AG09319 (cell line): Measurements from ENCODE around the gene TKFC.
"Not testable (repeated sequence)": the region's sequence is repeated elsewhere in the genome, so short reads cannot be mapped to it uniquely, and the experiment has no call there.

Experiments
- DNase-seq: peaks from one replicate; pipeline ENCODE4 v3.0.0-alpha.2; 2010; ENCODE audit warnings: low read depth; ENCODE audit errors: extremely low read depth
- TF ChIP-seq, protein P1 (sequence below): IDR thresholded peaks from 2 replicates; pipeline ENCODE4 v1.5.1; 2011; ENCODE audit warnings: low read depth, mild to moderate bottlenecking, inconsistent platforms, low read length, moderate library complexity

TKFC gene

DNA sequence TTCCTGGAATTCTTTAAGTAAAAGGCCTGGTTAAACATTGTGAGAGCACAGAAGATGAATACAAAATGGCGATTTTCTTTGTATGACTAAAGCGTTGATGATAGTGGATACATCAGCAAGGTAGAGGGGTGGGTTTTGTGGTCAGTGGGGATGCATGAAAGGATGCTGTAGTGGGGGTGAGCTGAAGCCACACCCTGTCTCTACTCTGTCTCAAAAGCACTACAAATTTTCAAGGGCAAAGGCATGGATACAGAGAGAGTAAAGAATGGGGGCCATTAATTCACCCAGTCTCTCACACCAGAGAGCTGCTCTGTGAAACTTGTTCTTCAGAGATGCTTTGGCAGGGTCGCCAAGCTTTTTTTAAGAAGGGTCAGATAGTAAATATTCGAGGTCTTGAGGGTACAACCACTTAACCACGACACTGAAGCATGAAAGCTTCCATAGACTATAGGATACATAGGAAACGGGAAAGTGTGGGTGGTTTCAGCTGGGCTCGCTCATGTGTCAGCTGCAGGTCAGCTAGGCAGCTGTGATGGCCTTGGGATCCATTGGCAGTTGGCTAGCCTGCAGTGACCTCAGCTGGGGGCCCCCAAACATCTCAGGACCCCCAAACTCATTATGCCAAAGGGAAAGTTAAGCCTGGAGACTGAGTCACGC, 37.4 kb downstream of the TKFC start:
- TF ChIP-seq, protein P1, sequence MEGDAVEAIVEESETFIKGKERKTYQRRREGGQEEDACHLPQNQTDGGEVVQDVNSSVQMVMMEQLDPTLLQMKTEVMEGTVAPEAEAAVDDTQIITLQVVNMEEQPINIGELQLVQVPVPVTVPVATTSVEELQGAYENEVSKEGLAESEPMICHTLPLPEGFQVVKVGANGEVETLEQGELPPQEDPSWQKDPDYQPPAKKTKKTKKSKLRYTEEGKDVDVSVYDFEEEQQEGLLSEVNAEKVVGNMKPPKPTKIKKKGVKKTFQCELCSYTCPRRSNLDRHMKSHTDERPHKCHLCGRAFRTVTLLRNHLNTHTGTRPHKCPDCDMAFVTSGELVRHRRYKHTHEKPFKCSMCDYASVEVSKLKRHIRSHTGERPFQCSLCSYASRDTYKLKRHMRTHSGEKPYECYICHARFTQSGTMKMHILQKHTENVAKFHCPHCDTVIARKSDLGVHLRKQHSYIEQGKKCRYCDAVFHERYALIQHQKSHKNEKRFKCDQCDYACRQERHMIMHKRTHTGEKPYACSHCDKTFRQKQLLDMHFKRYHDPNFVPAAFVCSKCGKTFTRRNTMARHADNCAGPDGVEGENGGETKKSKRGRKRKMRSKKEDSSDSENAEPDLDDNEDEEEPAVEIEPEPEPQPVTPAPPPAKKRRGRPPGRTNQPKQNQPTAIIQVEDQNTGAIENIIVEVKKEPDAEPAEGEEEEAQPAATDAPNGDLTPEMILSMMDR = no peak
- DNase-seq = no peak

DNA sequence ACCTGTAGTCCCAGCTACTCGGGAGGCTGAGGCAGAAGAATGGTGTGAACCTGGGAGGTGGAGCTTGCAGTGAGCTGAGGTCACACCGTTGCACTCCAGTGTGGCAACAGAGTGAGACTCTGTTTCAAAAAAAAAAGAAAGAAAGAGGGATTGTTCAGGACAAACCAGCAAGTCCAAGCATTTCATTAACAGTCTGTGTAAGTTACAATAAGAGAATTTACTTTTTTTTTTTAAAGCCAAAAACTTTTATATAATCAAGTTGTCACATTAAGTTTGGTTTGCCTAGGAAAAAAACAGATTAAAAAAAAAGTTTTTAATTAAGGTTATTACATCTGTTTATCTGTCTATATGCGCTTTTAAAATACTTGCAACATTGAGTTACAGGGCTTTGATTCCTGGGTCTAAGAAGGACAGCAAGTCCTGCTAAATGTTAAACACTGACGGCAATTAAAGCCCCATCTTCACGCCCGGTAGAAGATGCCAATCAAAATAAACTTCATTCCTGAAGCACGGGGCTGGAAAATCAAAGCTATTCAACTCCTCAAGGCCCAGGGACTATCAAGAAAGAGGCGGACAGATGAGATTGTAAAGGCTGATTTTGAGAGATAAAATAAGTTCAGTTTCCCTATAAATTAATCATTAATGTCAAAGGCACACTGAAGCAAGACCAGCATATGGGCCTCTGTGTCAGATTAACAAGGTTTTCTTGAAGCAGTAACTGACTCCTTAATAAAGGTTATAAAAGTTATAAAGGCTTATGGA, 39.8 kb downstream of the TKFC start:
- TF ChIP-seq, protein P1 = no peak
- DNase-seq = no peak

DNA sequence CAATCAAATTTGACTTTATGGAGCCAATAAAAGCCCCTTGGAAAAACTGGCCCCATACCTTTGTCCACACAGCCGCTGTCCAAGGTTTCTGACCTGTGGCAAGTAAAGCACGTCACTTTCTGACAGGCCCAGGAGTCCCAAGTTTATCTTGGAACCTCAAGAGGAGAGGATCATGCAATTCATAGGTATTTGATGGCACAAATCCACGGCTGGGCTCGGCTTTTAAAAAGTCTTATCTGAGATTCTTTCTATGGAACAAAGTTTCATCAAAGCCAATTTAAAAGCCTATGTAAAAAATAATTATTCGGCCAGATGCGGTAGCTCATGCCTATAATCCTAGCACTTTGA, 42.7 kb downstream of the TKFC start:
- TF ChIP-seq, protein P1 = no peak
- DNase-seq = no peak

DNA sequence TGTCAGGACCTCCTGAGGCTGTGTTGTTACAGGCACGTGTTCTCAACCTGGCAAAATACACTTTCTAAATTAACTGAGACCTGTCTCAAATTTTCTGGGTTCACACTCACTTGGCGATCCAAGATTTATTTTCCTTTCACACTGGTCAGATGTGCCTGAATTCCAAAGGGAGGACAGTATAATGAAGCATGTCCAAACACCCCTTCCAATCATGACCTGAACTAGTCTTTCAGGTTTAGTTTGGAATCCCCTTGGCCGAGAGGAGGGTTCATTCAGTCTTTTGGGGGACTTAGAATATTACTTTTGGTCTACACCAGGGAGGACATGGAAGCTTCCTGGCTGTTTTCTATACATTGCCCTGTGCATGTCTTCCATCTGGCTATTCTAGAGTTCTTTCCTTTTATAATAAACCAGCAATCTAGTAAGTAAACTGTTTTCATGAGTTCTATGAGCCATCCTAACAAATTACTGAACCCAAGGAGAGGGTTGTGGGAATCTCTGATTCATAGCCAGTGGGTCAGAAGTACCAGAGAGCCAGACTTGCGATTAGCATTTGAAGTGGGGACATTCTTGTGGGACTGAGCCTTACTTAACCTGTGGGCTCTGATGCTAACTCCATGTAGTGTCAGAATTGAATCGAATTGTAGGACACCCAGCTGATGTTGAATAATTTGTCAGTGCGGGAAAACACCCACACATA, 44.6 kb downstream of the TKFC start:
- TF ChIP-seq, protein P1 = no peak
- DNase-seq = no peak

DNA sequence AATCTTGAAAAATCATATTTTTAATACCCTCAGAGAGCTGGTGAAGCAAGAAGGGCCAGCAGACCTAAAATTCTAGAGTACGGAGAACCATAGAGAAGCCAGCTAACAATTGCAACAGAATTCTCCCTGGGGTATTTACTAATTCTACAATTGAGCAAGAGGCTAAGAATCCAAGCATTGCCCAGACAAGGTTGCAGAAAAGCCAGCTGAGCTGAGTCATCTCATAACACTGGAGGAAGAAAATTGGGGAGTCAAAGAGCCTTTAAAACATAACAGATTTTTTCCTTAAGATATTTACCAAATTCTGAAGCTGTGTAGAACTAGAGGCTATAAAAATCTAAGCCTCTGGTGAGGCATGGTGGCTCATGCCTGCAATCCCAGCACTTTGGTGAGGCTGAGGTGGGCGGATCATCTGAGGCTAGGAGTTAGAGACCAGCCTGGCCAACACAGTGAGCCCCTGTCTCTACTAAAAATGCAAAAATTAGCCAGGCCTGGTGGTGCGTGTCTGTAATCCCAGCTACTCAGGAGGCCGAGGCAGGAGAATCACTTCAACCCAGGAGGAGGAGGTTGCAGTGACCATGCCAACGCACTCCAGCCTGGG, 45.8 kb downstream of the TKFC start:
- TF ChIP-seq, protein P1 = no peak
- peak; percentile 93 for DNase-seq

DNA sequence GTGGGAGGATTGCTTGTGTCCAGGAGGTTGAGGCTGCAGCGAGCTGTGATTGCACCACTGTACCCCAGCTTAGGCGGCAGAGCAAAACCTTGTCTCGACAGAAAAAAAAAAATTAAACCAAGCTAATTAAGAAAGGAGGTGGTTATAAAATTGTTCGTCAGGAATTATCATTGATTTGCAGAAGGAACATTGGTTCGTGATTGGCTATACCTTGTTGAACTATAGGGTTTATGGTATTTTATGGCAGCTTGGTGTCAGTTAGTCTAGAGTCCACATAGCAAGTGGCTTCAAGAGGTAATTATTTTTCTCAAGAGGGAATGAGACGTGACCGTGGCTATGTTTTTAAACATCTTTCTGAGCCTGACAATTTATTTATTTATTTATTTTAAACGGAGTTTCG, 47.9 kb downstream of the TKFC start:
- no peak for DNase-seq
- TF ChIP-seq, protein P1 = no peak

DNA sequence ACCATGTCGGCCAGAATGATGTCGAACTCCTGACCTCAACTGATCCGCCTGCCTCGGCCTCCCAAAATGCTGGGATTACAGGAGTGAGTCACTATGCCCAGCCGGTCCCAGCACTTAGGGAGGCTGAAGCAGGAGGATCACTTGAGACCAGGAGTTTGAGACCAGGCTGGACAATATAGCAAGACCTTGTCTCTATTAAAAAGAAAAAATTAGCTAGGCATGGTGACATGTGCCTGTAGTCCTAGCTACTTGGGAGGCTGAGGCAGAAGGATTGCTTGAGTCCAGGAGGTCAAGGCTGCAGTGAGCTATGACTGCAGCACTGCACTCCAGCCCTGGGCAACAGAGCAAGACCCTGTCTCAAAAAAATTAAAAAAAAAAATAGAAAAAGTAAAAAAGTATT, 50.8 kb downstream of the TKFC start:
- not testable (repeated sequence) for DNase-seq
